Uterus (tissue), 2 donors: Measurements from ENCODE around the gene SCAPER.

Source experiments
- CTCF ChIP-seq, 4 experiments: fragments of 200-600 bp in 2 of 4; fragments of 450-650 bp in 2 of 4; sonication (generic) in 2 of 4; IDR thresholded peaks; one replicate each; pipeline ENCODE4 v1.5.1; 2016 to 2019; ENCODE audit warnings: antibody characterized with exemption in 4 of 4, mild to moderate bottlenecking in 2 of 4, moderate library complexity in 1 of 4
- POLR2A ChIP-seq, 2 donors: fragments of 450-650 bp; IDR thresholded peaks; one replicate each; pipeline ENCODE4 v1.6.1; 2016; ENCODE audit warnings: antibody characterized with exemption in 2 of 2, mild to moderate bottlenecking in 1 of 2, moderate library complexity in 1 of 2

DNA sequence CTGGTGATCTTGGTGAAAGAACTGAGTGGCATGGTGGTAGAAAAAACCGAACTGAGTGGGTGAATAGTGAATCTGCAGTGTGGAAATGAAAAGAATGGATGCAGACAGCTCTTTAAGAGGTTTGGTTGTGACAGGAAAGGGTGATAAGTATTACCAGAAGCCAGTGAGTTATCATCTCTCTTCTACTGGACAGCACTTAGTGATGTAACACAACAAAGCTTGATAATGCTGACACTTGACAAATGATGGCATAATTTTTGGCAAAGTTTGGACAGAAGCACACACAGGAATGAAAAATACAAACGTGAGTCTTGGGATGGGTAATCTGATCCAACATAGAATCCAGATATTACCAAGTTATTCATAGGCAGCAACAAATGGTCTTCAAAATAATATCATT is 456.4 kb downstream of the SCAPER start:
- TF ChIP-seq CTCF (IDR thresholded peaks at IDR 0.05) = no peak
- TF ChIP-seq POLR2A (IDR thresholded peaks at IDR 0.05) = no peak
